ENCODE results near the gene SLC6A1.
"Not testable (repeated sequence)": the region's sequence is repeated elsewhere in the genome, so short reads cannot be mapped to it uniquely, and the experiment has no call there.

The SLC6A1 gene

DNA sequence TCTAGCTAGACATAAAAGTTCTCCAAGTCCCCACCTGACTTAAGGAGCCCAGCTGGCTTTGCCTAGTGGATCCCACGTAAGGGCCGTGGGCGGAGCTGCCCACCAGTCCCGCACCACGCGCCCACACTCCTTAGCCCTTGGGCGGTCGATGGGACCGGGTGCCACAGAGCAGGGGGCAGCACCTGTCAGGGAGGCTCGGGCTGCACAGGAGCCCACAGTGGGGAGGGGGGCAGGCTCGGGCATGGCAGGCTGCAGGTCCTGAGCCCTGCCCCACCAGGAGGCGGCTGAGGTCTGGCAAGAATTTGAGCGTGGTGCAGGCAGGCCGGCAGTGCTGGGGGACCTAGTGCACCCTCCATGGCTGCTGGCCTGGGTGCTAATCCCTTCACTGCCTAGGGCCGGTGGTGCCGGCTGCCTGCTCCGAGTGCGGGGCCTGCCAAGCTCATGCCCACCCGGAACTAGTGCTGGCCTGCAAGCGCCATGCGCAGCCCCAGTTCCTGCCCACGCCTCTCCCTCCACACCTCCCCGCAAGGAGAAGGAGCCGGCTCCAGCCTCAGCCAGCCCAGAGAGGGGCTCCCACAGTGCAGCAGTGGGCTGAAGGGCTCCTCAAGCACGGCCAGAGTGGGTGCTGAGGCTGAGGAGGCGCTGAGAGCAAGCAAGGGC is 78.7 kb downstream of the SLC6A1 start:
- no peak for DNase-seq

- no peak for DNase-seq
Measured at GRCh38 chr3:11072631-11073030, 80.1 kb downstream of the SLC6A1 start.

DNA sequence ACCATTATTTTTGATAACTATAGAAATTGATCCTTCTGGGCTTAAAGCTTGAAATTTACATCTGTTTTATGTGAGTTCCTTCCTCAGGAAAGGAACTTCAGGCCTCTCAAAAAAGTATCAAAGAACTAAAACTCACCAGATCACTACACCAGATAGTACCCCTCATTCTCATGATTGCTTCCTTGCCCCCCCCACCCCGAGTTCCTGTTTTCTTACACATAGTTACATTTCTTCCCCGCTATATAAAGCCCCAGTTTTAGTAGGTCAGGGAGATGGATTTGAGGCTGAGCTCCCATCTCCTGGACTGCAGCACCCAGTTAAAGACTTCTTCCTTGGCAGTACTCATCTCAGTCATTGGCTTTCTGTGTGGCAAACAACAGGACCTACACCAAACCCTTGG is 81.5 kb downstream of the SLC6A1 start:
- DNase-seq = no peak

- DNase-seq = no peak
Measured at GRCh38 chr3:11074451-11074850, 81.9 kb downstream of the SLC6A1 start.

GRCh38 chr3:11075122-11075521 is 82.6 kb downstream of the SLC6A1 start:
- DNase-seq = not testable (repeated sequence)

DNA sequence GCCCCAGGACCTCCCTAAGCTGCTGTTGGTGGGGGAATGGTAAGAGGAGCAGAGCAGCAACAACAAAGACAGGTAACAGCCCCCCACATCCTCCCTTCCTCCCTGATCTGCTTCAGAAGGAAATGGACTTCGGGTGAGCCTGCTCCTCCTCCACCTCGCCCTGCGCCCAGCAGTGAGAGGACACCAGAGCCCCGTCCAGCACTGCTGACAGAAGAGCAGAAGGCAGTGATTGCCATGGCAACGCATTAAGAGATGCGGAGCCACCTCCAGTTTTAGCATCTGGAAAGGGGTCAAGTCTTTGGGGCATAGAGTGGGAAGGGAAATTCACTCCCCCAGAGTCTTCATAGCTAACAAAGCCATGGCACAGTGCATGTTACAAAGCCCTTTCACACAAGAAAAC is 84.2 kb downstream of the SLC6A1 start:
- DNase-seq = no peak

DNA sequence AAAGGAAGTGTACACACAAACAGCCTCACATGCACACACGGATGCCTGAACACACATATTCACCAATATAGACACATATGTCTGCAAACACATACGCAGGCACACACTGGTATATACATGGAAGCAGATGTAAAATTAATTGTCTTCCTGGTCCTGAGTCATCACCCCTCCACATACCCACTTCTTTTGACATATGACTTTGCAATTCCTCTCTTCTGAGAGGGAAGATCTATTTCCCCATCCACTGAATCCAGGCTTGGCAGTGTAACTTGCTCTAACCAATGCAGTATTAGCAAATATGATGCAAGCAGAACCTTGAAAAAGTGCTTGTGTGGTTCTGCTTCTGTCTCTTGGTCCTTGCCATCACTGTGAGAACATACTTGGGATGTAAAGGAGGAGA is 84.9 kb downstream of the SLC6A1 start:
- DNase-seq = no peak

DNA sequence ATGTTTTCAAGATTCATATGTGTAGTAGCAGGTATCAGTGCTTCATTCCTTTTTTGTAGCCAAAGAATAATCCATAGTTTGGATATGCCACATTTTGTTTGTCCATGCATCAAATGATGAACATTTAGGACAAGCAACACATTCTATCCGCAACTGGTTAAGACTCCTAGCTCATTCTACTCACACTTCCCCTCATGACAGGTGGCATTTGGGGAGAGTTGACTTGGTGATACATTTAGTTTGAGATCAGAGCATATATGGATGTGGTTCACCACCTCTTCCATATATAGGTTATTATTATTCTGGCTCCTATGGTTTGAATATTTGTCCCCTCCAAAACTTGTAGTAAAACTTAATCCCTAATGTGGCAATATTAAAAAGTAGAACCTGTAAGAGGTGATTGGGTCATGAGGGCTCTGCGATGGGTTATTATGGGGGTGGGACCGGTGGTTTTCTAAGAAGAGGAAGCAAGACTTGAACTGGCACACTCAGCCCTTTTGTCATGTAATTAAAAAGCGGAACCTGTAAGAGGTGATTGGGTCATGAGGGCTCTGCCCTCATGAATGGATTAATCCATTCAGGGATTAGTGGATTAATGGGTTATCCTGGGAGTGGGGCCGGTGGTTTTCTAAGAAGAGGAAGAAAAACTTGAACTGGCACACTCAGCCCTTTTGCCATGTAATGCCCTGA is 86.4 kb downstream of the SLC6A1 start:
- no peak for DNase-seq

DNA sequence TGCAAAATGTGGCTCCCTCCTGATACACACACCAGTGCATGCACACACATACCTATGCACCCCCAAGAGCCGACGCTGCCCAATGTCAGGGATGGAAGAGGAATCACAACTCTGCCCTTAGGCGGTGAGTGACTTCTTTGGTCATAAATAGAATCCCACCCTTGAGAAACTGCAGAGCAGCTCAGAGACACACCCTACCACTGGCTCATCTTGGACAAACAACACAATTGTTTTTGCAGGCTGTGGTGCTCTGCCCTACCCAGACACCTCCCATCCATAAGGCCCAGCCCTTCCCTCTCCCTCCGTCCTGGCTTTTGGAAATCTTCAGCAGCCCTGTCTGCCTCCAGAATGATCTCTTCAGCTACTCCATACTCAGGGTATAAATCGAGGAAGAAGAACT is 87.9 kb downstream of the SLC6A1 start:
- no peak for DNase-seq

GRCh38 chr3:11084098-11084497 is 91.5 kb downstream of the SLC6A1 start:
- DNase-seq = no peak

GRCh38 chr3:11084677-11085076 is 92.1 kb downstream of the SLC6A1 start:
- DNase-seq = no peak

- no peak for DNase-seq
Measured at GRCh38 chr3:11085093-11085840, 92.7 kb downstream of the SLC6A1 start.

DNA sequence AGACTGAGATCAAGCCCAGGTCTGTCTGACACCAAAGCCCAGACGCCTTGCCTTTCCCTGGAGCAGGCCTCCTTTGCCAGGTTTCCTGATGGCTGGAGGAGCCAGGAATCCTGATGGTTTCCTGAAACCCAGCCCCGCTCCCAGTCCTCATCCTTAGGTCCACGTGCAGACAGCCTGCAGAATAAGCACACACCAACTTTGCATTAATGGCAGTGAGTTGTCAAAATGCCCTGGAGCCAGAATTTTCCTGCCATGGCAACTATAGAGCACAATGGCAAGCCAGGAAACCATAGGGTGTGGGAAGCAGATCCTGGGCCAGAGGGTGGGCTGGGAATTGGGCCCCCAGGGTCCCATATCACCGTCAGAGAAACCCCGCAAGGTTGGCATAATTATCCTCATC is 94.3 kb downstream of the SLC6A1 start:
- DNase-seq = no peak

DNA sequence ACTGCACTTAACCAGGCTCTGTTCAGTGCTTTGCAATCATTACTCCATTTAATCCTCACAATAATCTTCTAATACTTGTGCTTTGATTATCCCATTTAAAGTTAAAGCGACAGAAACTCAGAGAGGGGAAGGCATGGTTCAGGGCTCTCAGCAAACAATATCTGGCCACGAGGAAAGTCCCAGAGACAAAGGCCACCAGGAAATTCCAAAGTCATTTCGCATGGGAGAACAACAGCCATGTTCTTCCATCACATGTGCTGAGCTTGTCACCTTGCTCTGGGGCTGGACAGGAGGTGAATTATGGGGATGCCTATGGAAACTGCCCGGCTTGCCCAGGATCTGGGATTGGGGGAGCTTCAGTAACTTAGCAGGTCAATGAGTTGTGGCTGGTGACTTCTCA is 95.5 kb downstream of the SLC6A1 start:
- no peak for DNase-seq

- DNase-seq = no peak
Measured at GRCh38 chr3:11088831-11089230, 96.3 kb downstream of the SLC6A1 start.

Measured in activated CD4-positive, CD25-positive, alpha-beta regulatory T cell treated with anti-CD3 and anti-CD28 coated beads, Interleukin-2, amount 50 U/mL, for 72 hours (primary cell).